PFSK-1 (cell line): Measurements from ENCODE around the gene PARD3B.

Experiments used
- POLR2AphosphoS5 ChIP-seq: IDR thresholded peaks from 2 replicates; pipeline ENCODE4 v1.6.1; 2012; ENCODE audit warnings: low read depth, mild to moderate bottlenecking, control low read depth, low read length, moderate library complexity
- TAF1 ChIP-seq: IDR thresholded peaks from 2 replicates; pipeline ENCODE4 v1.6.1; 2012; ENCODE audit warnings: low read length, control low read depth, borderline replicate concordance; ENCODE audit not compliant: insufficient read depth
- TF ChIP-seq, protein P1 (sequence below), 2 experiments: IDR thresholded peaks; 2 replicates each; pipeline versions ENCODE4 v1.6.1 to v1.8.0; 2011 to 2012; ENCODE audit warnings: low read depth in 2 of 2, low read length in 2 of 2, control low read depth in 1 of 2, inconsistent platforms in 1 of 2, mild to moderate bottlenecking in 1 of 2, moderate library complexity in 1 of 2; ENCODE audit not compliant: insufficient read depth in 1 of 2

DNA sequence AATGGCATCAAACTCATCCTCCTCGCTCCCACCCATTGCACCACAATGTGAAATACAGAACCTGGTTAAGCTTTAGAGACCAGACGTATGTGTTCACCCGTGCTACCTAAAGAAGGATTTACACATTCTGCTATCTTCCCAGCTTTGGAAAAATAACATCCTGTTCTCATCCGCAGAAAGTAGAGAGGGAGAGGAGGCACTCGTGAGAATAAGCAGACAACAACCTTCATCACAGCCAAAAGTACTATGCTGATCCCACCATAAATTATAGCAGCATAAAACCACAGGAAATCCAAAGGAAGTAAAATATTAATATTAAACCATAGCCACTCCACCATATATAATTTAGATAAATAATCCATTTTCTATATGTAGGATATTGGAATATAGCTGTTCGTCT is 1025.4 kb downstream of the PARD3B start:
- TF ChIP-seq TAF1 (no peak), POLR2AphosphoS5 (no peak)
- TF ChIP-seq, protein P1, sequence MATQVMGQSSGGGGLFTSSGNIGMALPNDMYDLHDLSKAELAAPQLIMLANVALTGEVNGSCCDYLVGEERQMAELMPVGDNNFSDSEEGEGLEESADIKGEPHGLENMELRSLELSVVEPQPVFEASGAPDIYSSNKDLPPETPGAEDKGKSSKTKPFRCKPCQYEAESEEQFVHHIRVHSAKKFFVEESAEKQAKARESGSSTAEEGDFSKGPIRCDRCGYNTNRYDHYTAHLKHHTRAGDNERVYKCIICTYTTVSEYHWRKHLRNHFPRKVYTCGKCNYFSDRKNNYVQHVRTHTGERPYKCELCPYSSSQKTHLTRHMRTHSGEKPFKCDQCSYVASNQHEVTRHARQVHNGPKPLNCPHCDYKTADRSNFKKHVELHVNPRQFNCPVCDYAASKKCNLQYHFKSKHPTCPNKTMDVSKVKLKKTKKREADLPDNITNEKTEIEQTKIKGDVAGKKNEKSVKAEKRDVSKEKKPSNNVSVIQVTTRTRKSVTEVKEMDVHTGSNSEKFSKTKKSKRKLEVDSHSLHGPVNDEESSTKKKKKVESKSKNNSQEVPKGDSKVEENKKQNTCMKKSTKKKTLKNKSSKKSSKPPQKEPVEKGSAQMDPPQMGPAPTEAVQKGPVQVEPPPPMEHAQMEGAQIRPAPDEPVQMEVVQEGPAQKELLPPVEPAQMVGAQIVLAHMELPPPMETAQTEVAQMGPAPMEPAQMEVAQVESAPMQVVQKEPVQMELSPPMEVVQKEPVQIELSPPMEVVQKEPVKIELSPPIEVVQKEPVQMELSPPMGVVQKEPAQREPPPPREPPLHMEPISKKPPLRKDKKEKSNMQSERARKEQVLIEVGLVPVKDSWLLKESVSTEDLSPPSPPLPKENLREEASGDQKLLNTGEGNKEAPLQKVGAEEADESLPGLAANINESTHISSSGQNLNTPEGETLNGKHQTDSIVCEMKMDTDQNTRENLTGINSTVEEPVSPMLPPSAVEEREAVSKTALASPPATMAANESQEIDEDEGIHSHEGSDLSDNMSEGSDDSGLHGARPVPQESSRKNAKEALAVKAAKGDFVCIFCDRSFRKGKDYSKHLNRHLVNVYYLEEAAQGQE (IDR thresholded peaks at IDR 0.05; ENCODE audit: insufficient read depth in 1 of 2, low read depth in 2 of 2, low read length in 2 of 2): no peak
